SK-N-SH (cell line): ENCODE measurements around the gene BABAM2. TPM values are rescaled to one million over a fixed set of nuclear protein-coding genes. Genes with fewer than 3 reads are reported as not detected.
A peak's percentile ranks its signal among the peaks of the same experiment; 100 is the strongest.

ENCODE experiments used
- CTCF ChIA-PET: fragments of 300-600, 350-600 bp; formaldehyde crosslinking; extraction: SDS; loops from one replicate; lab custom pipeline; 2021; lab: Yijun Ruan, JAX
- POLR2A ChIA-PET: fragments of 350-600 bp; sonication (Branson Sonifier 250); formaldehyde crosslinking; extraction: SDS; loops from one replicate; lab custom pipeline; 2020; ENCODE audit warnings: antibody characterized with exemption, inconsistent platforms; lab: Yijun Ruan, JAX
- DNase-seq: peaks from one replicate; pipeline ENCODE4 v3.0.0; 2012
- H2AFZ ChIP-seq: fragments of 200-600 bp; sonication (generic); 2 replicates; pipeline ENCODE4 v1.8.1; 2016; ENCODE audit warnings: antibody characterized with exemption, mild to moderate bottlenecking, low read depth
- H3F3A ChIP-seq: fragments of 200-600 bp; sonication (generic); replicated peaks from 2 replicates; pipeline ENCODE3; 2016; ENCODE audit warnings: antibody characterized with exemption, mild to moderate bottlenecking; ENCODE audit not compliant: insufficient read depth
- H3K27ac ChIP-seq, 2 experiments: fragments of 200-500 bp in 1 of 2; fragments of 200-600 bp in 1 of 2; sonication (Bioruptor generic) in 1 of 2; sonication (generic), shearing (Covaris generic) in 1 of 2; 2 replicates each; pipeline versions ENCODE4 v1.5.1 to v1.6.1; 2014 to 2016; ENCODE audit warnings: low read depth in 2 of 2, inconsistent platforms in 1 of 2, low read length in 1 of 2, mild to moderate bottlenecking in 1 of 2, mixed read lengths in 1 of 2
- H3K27me3 ChIP-seq: fragments of 200-600 bp; sonication (generic), shearing (Covaris generic); 2 replicates; pipeline ENCODE4 v1.6.1; 2016; ENCODE audit warnings: mixed run types; ENCODE audit not compliant: insufficient read depth
- H3K36me3 ChIP-seq, 2 experiments: fragments of 200-500 bp in 1 of 2; fragments of 200-600 bp in 1 of 2; sonication (Bioruptor generic) in 1 of 2; sonication (generic) in 1 of 2; replicated peaks in 1 of 2; 2 replicates each; pipeline versions ENCODE3 to v1.5.1; 2014 to 2016; ENCODE audit warnings: low read length in 1 of 2, mild to moderate bottlenecking in 1 of 2; ENCODE audit not compliant: insufficient read depth in 2 of 2, control insufficient read depth in 1 of 2
- H3K4me1 ChIP-seq, 2 experiments: fragments of 200-500 bp in 1 of 2; fragments of 200-600 bp in 1 of 2; sonication (Bioruptor generic) in 1 of 2; sonication (generic), shearing (Covaris generic) in 1 of 2; 2 replicates each; pipeline versions ENCODE4 v1.5.1 to v1.6.1; 2014 to 2016; ENCODE audit warnings: low read depth in 1 of 2, low read length in 1 of 2, mixed run types in 1 of 2; ENCODE audit not compliant: insufficient read depth in 2 of 2, control insufficient read depth in 1 of 2
- H3K4me2 ChIP-seq: fragments of 200-600 bp; sonication (generic), shearing (Covaris generic); 2 replicates; pipeline ENCODE4 v1.6.1; 2017; ENCODE audit warnings: mixed run types
- H3K4me3 ChIP-seq, 2 experiments: fragments of 200-500 bp in 1 of 2; fragments of 200-600 bp in 1 of 2; sonication (Bioruptor generic) in 1 of 2; sonication (generic), shearing (Covaris generic) in 1 of 2; 2 replicates each; pipeline versions ENCODE4 v1.5.1 to v1.8.1; 2014 to 2016; ENCODE audit warnings: low read depth in 2 of 2, inconsistent platforms in 1 of 2, low read length in 1 of 2, mild to moderate bottlenecking in 1 of 2, mixed read lengths in 1 of 2, moderate library complexity in 1 of 2
- H3K79me2 ChIP-seq: fragments of 200-600 bp; sonication (generic); 2 replicates; pipeline ENCODE4 v1.8.1; 2017; ENCODE audit warnings: mild to moderate bottlenecking; ENCODE audit not compliant: insufficient read depth
- H3K9ac ChIP-seq: fragments of 200-600 bp; sonication (generic); 2 replicates; pipeline ENCODE4 v1.6.1; 2017; ENCODE audit warnings: mixed run types
- H3K9me2 ChIP-seq: fragments of 200-600 bp; sonication (generic); 2 replicates; pipeline ENCODE4 v1.6.1; 2017; ENCODE audit warnings: mixed run types
- H3K9me3 ChIP-seq: fragments of 200-600 bp; sonication (generic); 2 replicates; pipeline ENCODE4 v1.6.1; 2017; ENCODE audit warnings: mixed run types, mild to moderate bottlenecking, moderate library complexity
- H4K20me1 ChIP-seq: fragments of 200-600 bp; sonication (generic); 2 replicates; pipeline ENCODE4 v1.6.1; 2017; ENCODE audit warnings: mild to moderate bottlenecking, mixed run types; ENCODE audit not compliant: insufficient read depth
- EP300 ChIP-seq, 2 experiments: IDR thresholded peaks; 2 replicates each; pipeline versions ENCODE4 v1.4.0 to v1.6.1; 2012; ENCODE audit warnings: borderline replicate concordance in 1 of 2, low read depth in 1 of 2, low read length in 1 of 2
- FOSL2 ChIP-seq: IDR thresholded peaks from 2 replicates; pipeline ENCODE4 v1.4.0; 2012; ENCODE audit warnings: low read depth, mild to moderate bottlenecking, moderate library complexity, borderline replicate concordance
- FOXM1 ChIP-seq: IDR thresholded peaks from 2 replicates; pipeline ENCODE4 v1.4.0; 2012; ENCODE audit warnings: low read depth, mild to moderate bottlenecking
- GATA2 ChIP-seq: sonication (generic); formaldehyde crosslinking; IDR thresholded peaks from 2 replicates; pipeline ENCODE4 v1.5.0; 2020; ENCODE audit warnings: mild to moderate bottlenecking, missing genetic modification reagents
- IRF3 ChIP-seq: fragments of 150-350 bp; IDR thresholded peaks from 2 replicates; pipeline ENCODE4 v1.6.1; 2016; ENCODE audit warnings: mild to moderate bottlenecking, low read depth, low read length
- JUND ChIP-seq: IDR thresholded peaks from 2 replicates; pipeline ENCODE4 v1.4.0; 2012
- MEF2A ChIP-seq: IDR thresholded peaks from 2 replicates; pipeline ENCODE4 v1.4.0; 2012; ENCODE audit warnings: low read depth, borderline replicate concordance
- MXI1 ChIP-seq: IDR thresholded peaks from 2 replicates; pipeline ENCODE4 v1.6.1; 2012; ENCODE audit warnings: mild to moderate bottlenecking, low read depth, low read length, improper control_type of control experiment
- NFIC ChIP-seq: IDR thresholded peaks from 2 replicates; pipeline ENCODE4 v1.4.0; 2012; ENCODE audit warnings: borderline replicate concordance
- NRF1 ChIP-seq: IDR thresholded peaks from 2 replicates; pipeline ENCODE4 v1.6.1; 2012; ENCODE audit warnings: low read depth, mild to moderate bottlenecking, low read length
- RAD21 ChIP-seq: IDR thresholded peaks from 2 replicates; pipeline ENCODE4 v1.6.1; 2012; ENCODE audit warnings: mild to moderate bottlenecking, low read length
- REST ChIP-seq: IDR thresholded peaks from 2 replicates; pipeline ENCODE4 v1.6.1; 2012; ENCODE audit warnings: mild to moderate bottlenecking, low read depth, low read length, moderate library complexity
- RFX5 ChIP-seq: IDR thresholded peaks from 2 replicates; pipeline ENCODE4 v1.6.1; 2012; ENCODE audit warnings: mild to moderate bottlenecking, improper control_type of control experiment, low read length
- RXRA ChIP-seq: IDR thresholded peaks from 2 replicates; pipeline ENCODE4 v1.4.0; 2012; ENCODE audit warnings: low read depth, mild to moderate bottlenecking, borderline replicate concordance
- SIN3A ChIP-seq: IDR thresholded peaks from 2 replicates; pipeline ENCODE4 v1.6.1; 2012; ENCODE audit warnings: low read depth, mild to moderate bottlenecking, low read length, moderate library complexity, borderline replicate concordance
- SMC3 ChIP-seq: IDR thresholded peaks from 2 replicates; pipeline ENCODE4 v1.6.1; 2012; ENCODE audit warnings: low read depth, low read length, improper control_type of control experiment
- TAF1 ChIP-seq: IDR thresholded peaks from 2 replicates; pipeline ENCODE4 v1.6.1; 2012; ENCODE audit warnings: low read depth, mild to moderate bottlenecking, low read length, moderate library complexity, borderline replicate concordance
- TCF12 ChIP-seq: IDR thresholded peaks from 2 replicates; pipeline ENCODE4 v1.4.0; 2012
- USF1 ChIP-seq: IDR thresholded peaks from 2 replicates; pipeline ENCODE4 v1.4.0; 2012; ENCODE audit warnings: low read depth, borderline replicate concordance
- USF2 ChIP-seq: fragments of 150-350 bp; IDR thresholded peaks from 2 replicates; pipeline ENCODE4 v1.6.1; 2017; ENCODE audit warnings: antibody characterized with exemption, low read length, low read depth, borderline replicate concordance
- YY1 ChIP-seq: IDR thresholded peaks from 2 replicates; pipeline ENCODE4 v1.4.0; 2012; ENCODE audit warnings: low read depth, mild to moderate bottlenecking
- ZBTB33 ChIP-seq: IDR thresholded peaks from 2 replicates; pipeline ENCODE4 v1.4.0; 2012; ENCODE audit warnings: low read depth, borderline replicate concordance
- WGBS: methylation state at CpG from one replicate; pipeline ENCODE4 v1.1.6; 2017; ENCODE audit warnings: low lambda C conversion rate; 5-methylcytosine and 5-hydroxymethylcytosine counted together
- polyA plus RNA-seq, 3 experiments: library from polyadenylated mRNA; depleted of rRNA; stranded (reverse); fragments of >200 nt; gene quantifications; 2 replicates each; pipeline ENCODE4 v1.2.3, GENCODE V29; 2012

The BABAM2 gene
- polyA plus RNA-seq, 1 of the 3 experiments (the other 2 are of a cell fraction): 34.0 TPM

GRCh38 chr2:28231110-28231631, 340.6 kb downstream of the BABAM2 start (continued):
- 0 out of 2 replicates have a peak, but pooled peaks have one; percentile 6 for TF ChIP-seq SMC3
- no peak for TF ChIP-seq MXI1
- peak in 1 of 2 experiments; percentile 95; a peak in 2 of 4 replicates for TF ChIP-seq EP300 (IDR thresholded peaks at IDR 0.05; ENCODE audit: borderline replicate concordance in 1 of 2, low read depth in 1 of 2, low read length in 1 of 2)
- TF ChIP-seq TAF1: peak; percentile 35; the same call in 1 of the 2 replicates
- TF ChIP-seq RAD21: no peak
- TF ChIP-seq MEF2A: 0 out of 2 replicates have a peak, but pooled peaks have one; percentile 38
- TF ChIP-seq RFX5: no peak
- TF ChIP-seq TCF12: peak; percentile 91
- TF ChIP-seq USF1: 0 out of 2 replicates have a peak, but pooled peaks have one; percentile 11
- TF ChIP-seq YY1: peak; percentile 49; the same call in 1 of the 2 replicates
- no peak for TF ChIP-seq IRF3
- TF ChIP-seq REST: peak; percentile 71; the same call in 1 of the 2 replicates
- no peak for TF ChIP-seq NRF1
- no peak for TF ChIP-seq GATA2
- peak; percentile 64 for TF ChIP-seq FOSL2
- TF ChIP-seq RXRA: peak; percentile 67; the same call in 1 of the 2 replicates
- TF ChIP-seq, all 33 proteins: peak for 20

- Histone ChIP-seq H3K4me1 (peaks cover 4 to 22% of the 10 kb centered on the region in 2 experiments; a peak in 3 of 4 replicates), H3K36me3 (no peaks in the 10 kb centered on the region), H3F3A (no peaks in the 10 kb centered on the region), H4K20me1 (no peaks in the 10 kb centered on the region), H3K27ac (no peak overlapping the region; a peak in 1 of 4 replicates), H3K9ac (no peak overlapping the region), H3K79me2 (no peaks in the 10 kb centered on the region), H2AFZ (no peak overlapping the region), H3K4me2 (no peak overlapping the region), H3K9me2 (no peaks in the 10 kb centered on the region), H3K27me3 (no peaks in the 10 kb centered on the region), H3K4me3 (no peak overlapping the region), H3K9me3 (no peaks in the 10 kb centered on the region)
- WGBS: 82% methylated on average over 5 of the region's 5 CpGs
- CTCF ChIA-PET: no interaction called here
- no peak for DNase-seq
- POLR2A ChIA-PET: no interaction called here
- no peak for TF ChIP-seq USF2
- no peak for TF ChIP-seq ZBTB33
- no peak for TF ChIP-seq RXRA
- no peak for TF ChIP-seq SMC3
- no peak for TF ChIP-seq FOXM1
- no peak for TF ChIP-seq EP300 (IDR thresholded peaks at IDR 0.05; ENCODE audit: borderline replicate concordance in 1 of 2, low read depth in 1 of 2, low read length in 1 of 2)
- no peak for TF ChIP-seq JUND
- no peak for TF ChIP-seq NFIC
- TF ChIP-seq IRF3: no peak
- TF ChIP-seq SIN3A: no peak
Measured at GRCh38 chr2:28232295-28232694, 341.8 kb downstream of the BABAM2 start.
